ENCODE measurements around the gene AIPL1.

The AIPL1 gene

DNA sequence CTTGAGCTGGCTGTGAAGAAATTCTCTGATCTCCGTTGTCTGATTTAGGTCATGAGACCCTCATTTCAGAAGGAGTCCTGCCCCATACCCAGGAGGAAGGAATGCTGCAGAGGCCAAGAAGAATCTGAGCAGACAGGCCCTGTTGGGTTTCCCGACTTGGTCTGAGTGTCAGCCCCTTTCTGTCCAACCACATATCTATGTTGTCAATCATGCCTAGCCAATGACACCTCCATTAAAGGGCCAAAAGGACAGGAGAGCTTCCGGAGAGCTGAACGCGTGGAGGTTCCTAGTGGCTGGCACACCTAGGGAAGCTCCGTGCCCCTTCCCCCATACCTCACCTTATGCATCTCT is 47.2 kb upstream of the AIPL1 start:
- ATAC-seq, result no peak
- TF ChIP-seq ZNF70 (CRISPR knock-in tag; IDR thresholded peaks at IDR 0.05) (no peak), ZNF8 (CRISPR knock-in tag; IDR thresholded peaks at IDR 0.05) (no peak), ARNTL (CRISPR knock-in tag; IDR thresholded peaks at IDR 0.05; ENCODE audit: borderline replicate concordance, low read depth) (no peak), PPARA (CRISPR knock-in tag; IDR thresholded peaks at IDR 0.05; ENCODE audit: borderline replicate concordance) (no peak), GLIS3 (CRISPR knock-in tag; IDR thresholded peaks at IDR 0.05) (no peak), ZC3H10 (CRISPR knock-in tag; IDR thresholded peaks at IDR 0.05) (no peak)
- TF ChIP-seq, protein P1, sequence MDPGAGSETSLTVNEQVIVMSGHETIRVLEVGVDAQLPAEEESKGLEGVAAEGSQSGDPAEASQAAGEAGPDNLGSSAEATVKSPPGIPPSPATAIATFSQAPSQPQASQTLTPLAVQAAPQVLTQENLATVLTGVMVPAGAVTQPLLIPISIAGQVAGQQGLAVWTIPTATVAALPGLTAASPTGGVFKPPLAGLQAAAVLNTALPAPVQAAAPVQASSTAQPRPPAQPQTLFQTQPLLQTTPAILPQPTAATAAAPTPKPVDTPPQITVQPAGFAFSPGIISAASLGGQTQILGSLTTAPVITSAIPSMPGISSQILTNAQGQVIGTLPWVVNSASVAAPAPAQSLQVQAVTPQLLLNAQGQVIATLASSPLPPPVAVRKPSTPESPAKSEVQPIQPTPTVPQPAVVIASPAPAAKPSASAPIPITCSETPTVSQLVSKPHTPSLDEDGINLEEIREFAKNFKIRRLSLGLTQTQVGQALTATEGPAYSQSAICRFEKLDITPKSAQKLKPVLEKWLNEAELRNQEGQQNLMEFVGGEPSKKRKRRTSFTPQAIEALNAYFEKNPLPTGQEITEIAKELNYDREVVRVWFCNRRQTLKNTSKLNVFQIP (CRISPR knock-in tag; IDR thresholded peaks at IDR 0.05; ENCODE audit: borderline replicate concordance, low read depth), result no peak

DNA sequence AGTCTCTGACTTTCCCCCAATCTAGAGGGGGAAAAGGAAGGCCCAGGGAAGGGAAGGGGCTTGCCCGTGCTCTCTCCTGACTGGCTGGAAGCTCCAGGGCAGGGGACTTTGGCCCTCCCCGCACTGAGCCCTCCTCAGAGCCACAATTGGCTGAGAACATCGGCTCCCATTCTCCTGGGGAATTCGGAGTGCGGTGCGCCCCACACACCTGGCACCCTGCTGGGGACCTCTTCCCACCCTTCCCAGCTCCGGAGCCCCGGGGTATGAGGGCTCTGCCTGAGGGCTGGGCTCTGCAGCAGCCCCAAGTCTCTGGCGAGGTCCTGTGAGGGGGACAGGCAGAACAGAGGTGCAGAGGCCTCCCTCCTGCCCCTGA is 45.4 kb upstream of the AIPL1 start:
- TF ChIP-seq RARB (CRISPR knock-in tag; IDR thresholded peaks at IDR 0.05) (no peak), ESRRG (CRISPR knock-in tag; IDR thresholded peaks at IDR 0.05) (no peak), GLIS3 (CRISPR knock-in tag; IDR thresholded peaks at IDR 0.05) (no peak), TCF4 (CRISPR knock-in tag; IDR thresholded peaks at IDR 0.05; ENCODE audit: borderline replicate concordance) (no peak), ZFP3 (CRISPR knock-in tag; IDR thresholded peaks at IDR 0.05) (no peak), ZNF8 (CRISPR knock-in tag; IDR thresholded peaks at IDR 0.05) (no peak), ARNTL (CRISPR knock-in tag; IDR thresholded peaks at IDR 0.05; ENCODE audit: borderline replicate concordance, low read depth) (no peak), ZNF565 (CRISPR knock-in tag; conservative IDR thresholded peaks at IDR 0.05; ENCODE audit: low read depth) (no peak), BACH2 (CRISPR knock-in tag; IDR thresholded peaks at IDR 0.05; ENCODE audit: borderline replicate concordance) (no peak), CSDC2 (CRISPR knock-in tag; IDR thresholded peaks at IDR 0.05) (no peak), OSR1 (CRISPR knock-in tag; IDR thresholded peaks at IDR 0.05) (no peak), SNAI2 (CRISPR knock-in tag; IDR thresholded peaks at IDR 0.05) (no peak), ZFP30 (CRISPR knock-in tag; IDR thresholded peaks at IDR 0.05) (no peak)
- TF ChIP-seq, protein P1 (CRISPR knock-in tag; IDR thresholded peaks at IDR 0.05; ENCODE audit: borderline replicate concordance, low read depth), result no peak
- TF ChIP-seq, protein P2, sequence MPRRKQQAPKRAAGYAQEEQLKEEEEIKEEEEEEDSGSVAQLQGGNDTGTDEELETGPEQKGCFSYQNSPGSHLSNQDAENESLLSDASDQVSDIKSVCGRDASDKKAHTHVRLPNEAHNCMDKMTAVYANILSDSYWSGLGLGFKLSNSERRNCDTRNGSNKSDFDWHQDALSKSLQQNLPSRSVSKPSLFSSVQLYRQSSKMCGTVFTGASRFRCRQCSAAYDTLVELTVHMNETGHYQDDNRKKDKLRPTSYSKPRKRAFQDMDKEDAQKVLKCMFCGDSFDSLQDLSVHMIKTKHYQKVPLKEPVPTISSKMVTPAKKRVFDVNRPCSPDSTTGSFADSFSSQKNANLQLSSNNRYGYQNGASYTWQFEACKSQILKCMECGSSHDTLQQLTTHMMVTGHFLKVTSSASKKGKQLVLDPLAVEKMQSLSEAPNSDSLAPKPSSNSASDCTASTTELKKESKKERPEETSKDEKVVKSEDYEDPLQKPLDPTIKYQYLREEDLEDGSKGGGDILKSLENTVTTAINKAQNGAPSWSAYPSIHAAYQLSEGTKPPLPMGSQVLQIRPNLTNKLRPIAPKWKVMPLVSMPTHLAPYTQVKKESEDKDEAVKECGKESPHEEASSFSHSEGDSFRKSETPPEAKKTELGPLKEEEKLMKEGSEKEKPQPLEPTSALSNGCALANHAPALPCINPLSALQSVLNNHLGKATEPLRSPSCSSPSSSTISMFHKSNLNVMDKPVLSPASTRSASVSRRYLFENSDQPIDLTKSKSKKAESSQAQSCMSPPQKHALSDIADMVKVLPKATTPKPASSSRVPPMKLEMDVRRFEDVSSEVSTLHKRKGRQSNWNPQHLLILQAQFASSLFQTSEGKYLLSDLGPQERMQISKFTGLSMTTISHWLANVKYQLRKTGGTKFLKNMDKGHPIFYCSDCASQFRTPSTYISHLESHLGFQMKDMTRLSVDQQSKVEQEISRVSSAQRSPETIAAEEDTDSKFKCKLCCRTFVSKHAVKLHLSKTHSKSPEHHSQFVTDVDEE (CRISPR knock-in tag; IDR thresholded peaks at IDR 0.05), result no peak
- TF ChIP-seq, protein P3, sequence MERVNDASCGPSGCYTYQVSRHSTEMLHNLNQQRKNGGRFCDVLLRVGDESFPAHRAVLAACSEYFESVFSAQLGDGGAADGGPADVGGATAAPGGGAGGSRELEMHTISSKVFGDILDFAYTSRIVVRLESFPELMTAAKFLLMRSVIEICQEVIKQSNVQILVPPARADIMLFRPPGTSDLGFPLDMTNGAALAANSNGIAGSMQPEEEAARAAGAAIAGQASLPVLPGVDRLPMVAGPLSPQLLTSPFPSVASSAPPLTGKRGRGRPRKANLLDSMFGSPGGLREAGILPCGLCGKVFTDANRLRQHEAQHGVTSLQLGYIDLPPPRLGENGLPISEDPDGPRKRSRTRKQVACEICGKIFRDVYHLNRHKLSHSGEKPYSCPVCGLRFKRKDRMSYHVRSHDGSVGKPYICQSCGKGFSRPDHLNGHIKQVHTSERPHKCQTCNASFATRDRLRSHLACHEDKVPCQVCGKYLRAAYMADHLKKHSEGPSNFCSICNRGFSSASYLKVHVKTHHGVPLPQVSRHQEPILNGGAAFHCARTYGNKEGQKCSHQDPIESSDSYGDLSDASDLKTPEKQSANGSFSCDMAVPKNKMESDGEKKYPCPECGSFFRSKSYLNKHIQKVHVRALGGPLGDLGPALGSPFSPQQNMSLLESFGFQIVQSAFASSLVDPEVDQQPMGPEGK (CRISPR knock-in tag; IDR thresholded peaks at IDR 0.05; ENCODE audit: borderline replicate concordance), result no peak
- TF ChIP-seq, protein P4, sequence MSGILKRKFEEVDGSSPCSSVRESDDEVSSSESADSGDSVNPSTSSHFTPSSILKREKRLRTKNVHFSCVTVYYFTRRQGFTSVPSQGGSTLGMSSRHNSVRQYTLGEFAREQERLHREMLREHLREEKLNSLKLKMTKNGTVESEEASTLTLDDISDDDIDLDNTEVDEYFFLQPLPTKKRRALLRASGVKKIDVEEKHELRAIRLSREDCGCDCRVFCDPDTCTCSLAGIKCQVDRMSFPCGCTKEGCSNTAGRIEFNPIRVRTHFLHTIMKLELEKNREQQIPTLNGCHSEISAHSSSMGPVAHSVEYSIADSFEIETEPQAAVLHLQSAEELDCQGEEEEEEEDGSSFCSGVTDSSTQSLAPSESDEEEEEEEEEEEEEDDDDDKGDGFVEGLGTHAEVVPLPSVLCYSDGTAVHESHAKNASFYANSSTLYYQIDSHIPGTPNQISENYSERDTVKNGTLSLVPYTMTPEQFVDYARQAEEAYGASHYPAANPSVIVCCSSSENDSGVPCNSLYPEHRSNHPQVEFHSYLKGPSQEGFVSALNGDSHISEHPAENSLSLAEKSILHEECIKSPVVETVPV (CRISPR knock-in tag; IDR thresholded peaks at IDR 0.05), result no peak
- no peak; the same call in 2 of the 3 replicates for ATAC-seq

DNA sequence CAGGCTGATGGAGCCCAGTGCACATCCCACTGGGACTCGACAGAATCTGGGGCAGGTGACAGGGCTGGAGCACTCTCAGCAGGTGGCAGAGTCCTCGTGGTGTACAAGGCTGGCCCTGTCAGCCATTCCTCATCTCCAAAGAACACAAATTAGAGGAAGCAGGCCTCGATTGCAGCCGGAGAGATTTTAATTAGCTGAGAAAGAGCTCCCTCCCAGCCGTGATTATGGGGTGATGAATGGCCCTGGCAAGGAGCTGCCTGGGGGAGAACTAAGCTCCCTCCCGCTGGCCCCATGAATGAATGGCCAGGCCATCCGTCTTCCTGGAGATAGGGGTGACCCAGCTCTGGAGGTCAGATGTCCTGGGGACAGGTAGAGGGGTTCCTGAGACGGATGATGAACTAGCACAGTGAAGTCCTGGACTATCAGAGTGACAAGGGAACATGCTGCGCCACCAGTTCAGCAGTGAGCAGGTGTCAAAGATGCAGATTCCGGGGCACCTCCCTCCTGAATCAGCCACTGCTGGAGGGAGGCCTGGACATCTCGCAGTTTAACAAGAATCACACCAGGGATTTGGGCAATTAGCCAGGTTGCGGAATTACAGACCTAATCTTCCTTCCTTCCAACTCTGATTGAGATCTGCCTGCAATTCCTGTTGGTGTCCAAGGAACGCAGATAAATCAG is 44.8 kb upstream of the AIPL1 start:
- ATAC-seq, result no peak
- TF ChIP-seq ISL1 (CRISPR knock-in tag; IDR thresholded peaks at IDR 0.05) (no peak), OSR1 (CRISPR knock-in tag; IDR thresholded peaks at IDR 0.05) (no peak), ZFP30 (CRISPR knock-in tag; IDR thresholded peaks at IDR 0.05) (no peak), SNAI2 (CRISPR knock-in tag; IDR thresholded peaks at IDR 0.05) (no peak), BACH2 (CRISPR knock-in tag; IDR thresholded peaks at IDR 0.05; ENCODE audit: borderline replicate concordance) (no peak), PPARA (CRISPR knock-in tag; IDR thresholded peaks at IDR 0.05; ENCODE audit: borderline replicate concordance) (no peak), ZNF565 (CRISPR knock-in tag; conservative IDR thresholded peaks at IDR 0.05; ENCODE audit: low read depth) (no peak)
- TF ChIP-seq, protein P1 (CRISPR knock-in tag; IDR thresholded peaks at IDR 0.05; ENCODE audit: borderline replicate concordance, low read depth), result no peak
